ENCODE results near the gene NLRP3. TPM values are rescaled to one million over a fixed set of nuclear protein-coding genes. Genes with fewer than 3 reads are reported as not detected.

Gene NLRP3
- total RNA-seq, 1 experiment from 2014 or later = 0.26 TPM

DNA sequence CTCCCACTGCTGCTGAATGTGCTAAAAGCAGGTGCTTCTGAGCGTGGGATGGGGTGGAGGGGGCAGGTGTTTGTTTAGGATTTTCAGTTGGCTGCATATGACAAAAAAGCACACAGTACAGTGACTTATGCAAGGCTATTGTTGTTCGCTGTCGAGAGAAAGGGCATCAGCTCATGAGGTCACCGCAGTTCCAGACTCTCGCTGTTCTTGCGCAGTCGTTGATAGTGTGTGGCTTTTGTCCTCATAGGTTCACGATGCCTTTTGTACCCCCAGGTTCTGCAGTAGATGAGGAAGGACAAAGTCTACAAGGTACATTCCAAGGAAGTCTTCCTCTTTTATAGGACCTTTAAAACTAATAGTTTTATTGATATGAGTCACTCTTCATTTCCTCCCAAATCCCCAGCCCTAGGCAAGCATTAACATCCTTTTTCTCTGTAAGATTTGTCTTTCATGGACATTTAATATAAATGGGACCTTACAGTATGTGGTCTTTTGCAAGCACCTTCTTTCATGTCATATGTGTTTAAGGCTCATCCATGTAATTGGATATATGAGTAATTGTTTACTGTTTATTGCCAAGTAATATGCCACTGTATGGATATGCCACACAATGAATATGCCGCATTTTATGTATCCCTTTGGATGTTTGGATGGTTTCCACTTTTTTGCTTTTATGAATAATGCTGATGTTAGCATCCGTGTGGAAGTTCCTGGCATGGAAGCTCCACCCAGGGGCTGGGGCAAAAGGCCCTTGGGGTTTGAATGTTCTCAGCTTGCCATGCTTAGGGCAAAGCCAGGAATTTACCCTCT is 14.5 kb upstream of the NLRP3 start:
- H3K27me3 Mint-ChIP-seq (ENCODE audit: unreplicated experiment) = no peaks in the 10 kb centered on the region
- CTCF ChIA-PET = interaction anchor here (1.2 kb wide), 1 partner anchor 11 kb away, joined by 4 read pairs; no protein-coding TSS in a partner anchor
- intact Hi-C loops (cut with micrococcal nuclease; ENCODE audit: unreplicated experiment) = no loop called here
- TF ChIP-seq, protein P1, sequence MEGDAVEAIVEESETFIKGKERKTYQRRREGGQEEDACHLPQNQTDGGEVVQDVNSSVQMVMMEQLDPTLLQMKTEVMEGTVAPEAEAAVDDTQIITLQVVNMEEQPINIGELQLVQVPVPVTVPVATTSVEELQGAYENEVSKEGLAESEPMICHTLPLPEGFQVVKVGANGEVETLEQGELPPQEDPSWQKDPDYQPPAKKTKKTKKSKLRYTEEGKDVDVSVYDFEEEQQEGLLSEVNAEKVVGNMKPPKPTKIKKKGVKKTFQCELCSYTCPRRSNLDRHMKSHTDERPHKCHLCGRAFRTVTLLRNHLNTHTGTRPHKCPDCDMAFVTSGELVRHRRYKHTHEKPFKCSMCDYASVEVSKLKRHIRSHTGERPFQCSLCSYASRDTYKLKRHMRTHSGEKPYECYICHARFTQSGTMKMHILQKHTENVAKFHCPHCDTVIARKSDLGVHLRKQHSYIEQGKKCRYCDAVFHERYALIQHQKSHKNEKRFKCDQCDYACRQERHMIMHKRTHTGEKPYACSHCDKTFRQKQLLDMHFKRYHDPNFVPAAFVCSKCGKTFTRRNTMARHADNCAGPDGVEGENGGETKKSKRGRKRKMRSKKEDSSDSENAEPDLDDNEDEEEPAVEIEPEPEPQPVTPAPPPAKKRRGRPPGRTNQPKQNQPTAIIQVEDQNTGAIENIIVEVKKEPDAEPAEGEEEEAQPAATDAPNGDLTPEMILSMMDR (IDR thresholded peaks at IDR 0.05; ENCODE audit: unreplicated experiment) = no peak
- no peak overlapping the region for H3K4me3 Mint-ChIP-seq (ENCODE audit: low read depth, unreplicated experiment)
- DNase-seq = no peak
- H3K9me3 Mint-ChIP-seq (ENCODE audit: low read depth, unreplicated experiment) = peaks cover 13% of the 10 kb centered on the region
- no peak overlapping the region for H3K27ac Mint-ChIP-seq (ENCODE audit: unreplicated experiment)
- no peaks in the 10 kb centered on the region for H3K36me3 Mint-ChIP-seq (ENCODE audit: insufficient read depth, unreplicated experiment)
- no TSS peak for BruUV-seq (replicated peaks)
- H3K4me1 Mint-ChIP-seq (ENCODE audit: low read depth, unreplicated experiment) = no peaks in the 10 kb centered on the region

DNA sequence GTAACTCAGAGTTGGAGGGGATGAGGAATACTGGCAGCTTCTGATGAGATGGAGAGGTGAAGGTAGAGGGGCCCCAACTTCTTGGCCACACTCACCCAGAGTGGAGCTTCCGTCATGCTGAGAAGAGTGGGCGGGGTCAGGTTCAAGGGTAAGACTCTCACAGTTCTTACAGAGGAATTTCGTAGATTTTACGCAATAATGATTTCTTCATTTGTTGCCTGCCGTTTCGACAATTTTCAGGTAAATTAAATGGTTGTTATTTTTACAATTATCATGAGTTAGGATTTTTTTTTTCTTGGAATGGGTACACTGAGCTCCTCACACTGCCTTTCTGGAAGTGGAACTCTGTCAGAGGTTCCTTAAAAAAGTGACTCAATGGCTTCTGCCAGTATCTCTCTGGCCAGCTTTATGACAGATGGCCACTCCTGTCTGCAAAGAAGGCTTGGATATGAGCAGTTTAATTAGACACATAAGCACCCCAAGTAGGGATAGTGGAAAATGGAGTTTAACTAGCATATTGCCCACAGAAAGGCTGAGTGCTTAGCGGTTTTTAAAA is 13.8 kb upstream of the NLRP3 start:
- no TSS peak for BruUV-seq (replicated peaks)
- Mint-ChIP-seq H3K4me3 (ENCODE audit: low read depth, unreplicated experiment) (no peak overlapping the region), H3K27ac (ENCODE audit: unreplicated experiment) (no peak overlapping the region), H3K36me3 (ENCODE audit: insufficient read depth, unreplicated experiment) (no peaks in the 10 kb centered on the region), H3K4me1 (ENCODE audit: low read depth, unreplicated experiment) (no peaks in the 10 kb centered on the region), H3K9me3 (ENCODE audit: low read depth, unreplicated experiment) (peaks cover 15% of the 10 kb centered on the region), H3K27me3 (ENCODE audit: unreplicated experiment) (no peaks in the 10 kb centered on the region)
- TF ChIP-seq, protein P1 (IDR thresholded peaks at IDR 0.05; ENCODE audit: unreplicated experiment) = no peak
- DNase-seq = no peak
- intact Hi-C loops (cut with micrococcal nuclease; ENCODE audit: unreplicated experiment) = no loop called here
- CTCF ChIA-PET = interaction anchor here (1.2 kb wide), 1 partner anchor 12 kb away, joined by 4 read pairs; no protein-coding TSS in a partner anchor

DNA sequence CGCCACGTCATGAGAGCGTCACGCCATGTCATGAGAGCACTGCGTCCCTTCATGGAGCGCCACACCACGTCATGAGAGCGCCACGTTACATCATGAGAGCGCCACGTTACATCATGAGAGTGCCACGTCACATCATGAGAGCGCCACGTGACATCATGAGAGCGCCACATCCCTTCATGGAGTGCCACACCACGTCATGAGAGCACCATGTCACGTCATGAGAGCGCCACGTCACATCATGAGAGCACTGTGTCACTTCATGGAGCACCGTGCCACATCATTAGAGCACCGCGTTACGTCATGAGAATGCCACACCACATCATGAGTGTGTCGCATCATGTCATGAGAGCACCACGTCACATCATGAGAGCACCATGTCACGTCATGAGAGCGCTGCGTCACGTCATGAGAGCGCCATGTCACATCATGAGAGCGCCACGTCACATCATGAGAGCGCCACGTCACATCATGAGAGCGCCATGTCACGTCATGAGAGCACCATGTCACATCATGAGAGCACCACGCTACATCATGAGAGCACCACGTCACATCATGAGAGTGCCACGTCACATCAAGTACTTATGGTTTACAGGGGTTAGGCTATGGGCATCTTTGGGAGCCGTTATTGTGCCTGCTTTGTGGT is 9.8 kb upstream of the NLRP3 start:
- H3K9me3 Mint-ChIP-seq (ENCODE audit: low read depth, unreplicated experiment) = peaks cover 20% of the 10 kb centered on the region
- no TSS peak for BruUV-seq (replicated peaks)
- H3K4me3 Mint-ChIP-seq (ENCODE audit: low read depth, unreplicated experiment) = no peak overlapping the region
- CTCF ChIA-PET = no interaction called here
- H3K4me1 Mint-ChIP-seq (ENCODE audit: low read depth, unreplicated experiment) = no peaks in the 10 kb centered on the region
- no peaks in the 10 kb centered on the region for H3K27me3 Mint-ChIP-seq (ENCODE audit: unreplicated experiment)
- no peak overlapping the region for H3K27ac Mint-ChIP-seq (ENCODE audit: unreplicated experiment)
- DNase-seq = no peak
- no peaks in the 10 kb centered on the region for H3K36me3 Mint-ChIP-seq (ENCODE audit: insufficient read depth, unreplicated experiment)
- intact Hi-C loops (cut with micrococcal nuclease; ENCODE audit: unreplicated experiment) = no loop called here
- TF ChIP-seq, protein P1 (IDR thresholded peaks at IDR 0.05; ENCODE audit: unreplicated experiment) = no peak

DNA sequence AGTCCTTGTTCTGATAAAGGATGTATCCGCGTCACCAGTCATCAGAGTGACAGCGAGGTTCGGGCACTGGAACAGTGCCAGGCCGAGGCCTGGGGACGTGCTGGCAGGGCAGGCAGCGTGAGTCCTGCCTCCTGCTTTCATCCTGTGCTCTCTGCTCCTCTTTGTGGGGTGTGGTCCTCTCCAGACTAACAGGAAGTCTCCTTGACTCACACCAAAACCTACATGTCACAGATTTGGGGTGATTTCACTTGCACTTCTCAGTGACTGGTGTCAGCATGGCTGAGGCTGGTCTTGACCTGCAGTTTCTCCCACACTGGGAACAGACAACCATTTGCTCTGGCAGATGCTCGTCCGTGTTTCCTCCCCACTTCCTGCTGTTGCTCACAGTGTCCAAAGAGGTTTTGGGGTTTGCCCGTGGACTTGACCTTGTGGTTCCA is 8.8 kb upstream of the NLRP3 start:
- Mint-ChIP-seq H3K4me3 (ENCODE audit: low read depth, unreplicated experiment) (no peak overlapping the region), H3K9me3 (ENCODE audit: low read depth, unreplicated experiment) (peaks cover 20% of the 10 kb centered on the region), H3K27me3 (ENCODE audit: unreplicated experiment) (no peaks in the 10 kb centered on the region), H3K36me3 (ENCODE audit: insufficient read depth, unreplicated experiment) (no peaks in the 10 kb centered on the region), H3K27ac (ENCODE audit: unreplicated experiment) (no peak overlapping the region), H3K4me1 (ENCODE audit: low read depth, unreplicated experiment) (no peaks in the 10 kb centered on the region)
- CTCF ChIA-PET = no interaction called here
- no peak for DNase-seq
- BruUV-seq (replicated peaks) = no TSS peak
- TF ChIP-seq, protein P1 (IDR thresholded peaks at IDR 0.05; ENCODE audit: unreplicated experiment) = no peak
- intact Hi-C loops (cut with micrococcal nuclease; ENCODE audit: unreplicated experiment) = no loop called here

Measured in Calu3 (cell line).